GM18526 (cell line): ENCODE data around the gene TBC1D9B.

Source experiments
- POLR2A ChIP-seq: IDR thresholded peaks from 3 replicates; pipeline ENCODE4 v1.6.1; 2011; ENCODE audit not compliant: insufficient read length; ENCODE audit errors: extremely low read depth

Gene TBC1D9B

GRCh38 chr5:179828756-179829421 is 78.8 kb downstream of the TBC1D9B start:
- no peak for TF ChIP-seq POLR2A

GRCh38 chr5:179827680-179828079 is 80.0 kb downstream of the TBC1D9B start:
- TF ChIP-seq POLR2A = no peak

- TF ChIP-seq POLR2A = no peak
Measured at GRCh38 chr5:179825655-179826182, 82.0 kb downstream of the TBC1D9B start.

- no peak for TF ChIP-seq POLR2A
Measured at GRCh38 chr5:179824745-179825112, 83.0 kb downstream of the TBC1D9B start.

GRCh38 chr5:179823937-179824744 is 83.6 kb downstream of the TBC1D9B start:
- TF ChIP-seq POLR2A = no peak

- no peak for TF ChIP-seq POLR2A
Measured at GRCh38 chr5:179822444-179822990, 85.2 kb downstream of the TBC1D9B start.

- no peak for TF ChIP-seq POLR2A
Measured at GRCh38 chr5:179822059-179822432, 85.7 kb downstream of the TBC1D9B start.

GRCh38 chr5:179821298-179822058 is 86.2 kb downstream of the TBC1D9B start:
- TF ChIP-seq POLR2A = peak; percentile 48

GRCh38 chr5:179820483-179821297 is 87.0 kb downstream of the TBC1D9B start, which contains the start of gene SQSTM1:
Gene SQSTM1 (plus strand): TSS chr5:179820905. CDS start chr5:179820937, 32 bp downstream.
- peak; percentile 99 for TF ChIP-seq POLR2A

GRCh38 chr5:179820127-179820482 is 87.6 kb downstream of the TBC1D9B start:
- TF ChIP-seq POLR2A = no peak

GRCh38 chr5:179819296-179820126 is 88.2 kb downstream of the TBC1D9B start:
- TF ChIP-seq POLR2A = no peak

GRCh38 chr5:179818746-179819295 is 88.9 kb downstream of the TBC1D9B start:
- peak; percentile 51 for TF ChIP-seq POLR2A
